SU-DHL-6 (cell line): ENCODE measurements around the gene EGR4.
A peak's percentile ranks its signal among the peaks of the same experiment; 100 is the strongest.

Experiments
- H2AFZ ChIP-seq: fragments of 200-600 bp; sonication (generic); 2 replicates; pipeline ENCODE4 v1.6.1; 2014; ENCODE audit warnings: low read depth, mild to moderate bottlenecking, moderate library complexity, mixed read lengths, antibody characterized with exemption, low read length; ENCODE audit not compliant: severe bottlenecking
- H3F3A ChIP-seq: fragments of 200-600 bp; shearing (Covaris generic); 2 replicates; pipeline ENCODE4 v1.6.0; 2016; ENCODE audit warnings: antibody characterized with exemption, mild to moderate bottlenecking; ENCODE audit not compliant: insufficient read depth
- H3K27ac ChIP-seq: fragments of 200-600 bp; sonication (generic); 2 replicates; pipeline ENCODE4 v1.5.1; 2016; ENCODE audit warnings: low read depth, mild to moderate bottlenecking, low read length, moderate library complexity, mixed read lengths
- H3K27me3 ChIP-seq: fragments of 200-600 bp; sonication (generic), shearing (Covaris generic); 2 replicates; pipeline ENCODE4 v1.6.0; 2014; ENCODE audit warnings: mild to moderate bottlenecking, low read length
- H3K36me3 ChIP-seq: fragments of 200-600 bp; sonication (generic); 2 replicates; pipeline ENCODE4 v1.6.1; 2014; ENCODE audit warnings: mild to moderate bottlenecking, low read length, mixed read lengths
- H3K4me2 ChIP-seq: fragments of 300-600, 200-600 bp; shearing (Covaris generic), sonication (generic); 2 replicates; pipeline ENCODE4 v1.6.0; 2014; ENCODE audit warnings: low read length, low read depth, mild to moderate bottlenecking; ENCODE audit not compliant: poor library complexity, severe bottlenecking
- H3K4me3 ChIP-seq: fragments of 200-600 bp; sonication (generic); 2 replicates; pipeline ENCODE4 v1.5.1; 2014; ENCODE audit warnings: antibody characterized with exemption, low read length, mild to moderate bottlenecking, mixed read lengths; ENCODE audit not compliant: insufficient read depth, poor library complexity, severe bottlenecking
- H3K79me2 ChIP-seq: fragments of 200-600 bp; sonication (generic); 2 replicates; pipeline ENCODE4 v1.6.1; 2014; ENCODE audit warnings: mild to moderate bottlenecking, low read length, moderate library complexity; ENCODE audit not compliant: insufficient read depth
- H3K9ac ChIP-seq: fragments of 200-600 bp; sonication (generic); 2 replicates; pipeline ENCODE4 v1.7.0; 2014; ENCODE audit warnings: mild to moderate bottlenecking, low read length
- H3K9me2 ChIP-seq: fragments of 200-600 bp; sonication (generic); replicated peaks from 2 replicates; pipeline ENCODE4 v1.6.1; 2014; ENCODE audit warnings: low read length; ENCODE audit not compliant: insufficient read depth
- H3K9me3 ChIP-seq: fragments of 200-600 bp; sonication (generic); 2 replicates; pipeline ENCODE4 v1.6.1; 2014; ENCODE audit warnings: low read length, mixed read lengths; ENCODE audit not compliant: insufficient read depth
- H4K20me1 ChIP-seq: fragments of 200-600 bp; sonication (generic); 2 replicates; pipeline ENCODE4 v1.6.1; 2014; ENCODE audit warnings: low read depth, mild to moderate bottlenecking, antibody characterized with exemption, low read length, moderate library complexity, mixed read lengths
- EZH2phosphoT487 ChIP-seq: fragments of 200-600 bp; sonication (generic), shearing (Covaris generic); conservative IDR thresholded peaks from 2 replicates; pipeline ENCODE4 v1.6.1; 2018; ENCODE audit warnings: mild to moderate bottlenecking, antibody characterized with exemption, low read length, moderate library complexity, mixed read lengths
- TF ChIP-seq, protein P1 (sequence below): fragments of 200-600 bp; sonication (generic); IDR thresholded peaks from one replicate; pipeline ENCODE4 v1.5.1; 2017; ENCODE audit warnings: antibody characterized with exemption, mild to moderate bottlenecking, low read length, moderate library complexity; ENCODE audit not compliant: insufficient read depth, poor library complexity, severe bottlenecking

Gene EGR4

GRCh38 chr2:73289304-73289703 is 4.0 kb downstream of the EGR4 start:
- TF ChIP-seq EZH2phosphoT487: no peak
- TF ChIP-seq, protein P1, sequence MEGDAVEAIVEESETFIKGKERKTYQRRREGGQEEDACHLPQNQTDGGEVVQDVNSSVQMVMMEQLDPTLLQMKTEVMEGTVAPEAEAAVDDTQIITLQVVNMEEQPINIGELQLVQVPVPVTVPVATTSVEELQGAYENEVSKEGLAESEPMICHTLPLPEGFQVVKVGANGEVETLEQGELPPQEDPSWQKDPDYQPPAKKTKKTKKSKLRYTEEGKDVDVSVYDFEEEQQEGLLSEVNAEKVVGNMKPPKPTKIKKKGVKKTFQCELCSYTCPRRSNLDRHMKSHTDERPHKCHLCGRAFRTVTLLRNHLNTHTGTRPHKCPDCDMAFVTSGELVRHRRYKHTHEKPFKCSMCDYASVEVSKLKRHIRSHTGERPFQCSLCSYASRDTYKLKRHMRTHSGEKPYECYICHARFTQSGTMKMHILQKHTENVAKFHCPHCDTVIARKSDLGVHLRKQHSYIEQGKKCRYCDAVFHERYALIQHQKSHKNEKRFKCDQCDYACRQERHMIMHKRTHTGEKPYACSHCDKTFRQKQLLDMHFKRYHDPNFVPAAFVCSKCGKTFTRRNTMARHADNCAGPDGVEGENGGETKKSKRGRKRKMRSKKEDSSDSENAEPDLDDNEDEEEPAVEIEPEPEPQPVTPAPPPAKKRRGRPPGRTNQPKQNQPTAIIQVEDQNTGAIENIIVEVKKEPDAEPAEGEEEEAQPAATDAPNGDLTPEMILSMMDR: no peak
- H3K27ac ChIP-seq: no peak overlapping the region
- no peaks in the 10 kb centered on the region for H3K9me2 ChIP-seq
- H4K20me1 ChIP-seq: no peaks in the 10 kb centered on the region
- H3K36me3 ChIP-seq: no peaks in the 10 kb centered on the region
- H3K79me2 ChIP-seq: no peaks in the 10 kb centered on the region; the same call in 1 of the 2 replicates
- H2AFZ ChIP-seq: no peak overlapping the region
- H3K4me3 ChIP-seq: no peak overlapping the region
- no peaks in the 10 kb centered on the region for H3K9me3 ChIP-seq
- H3K9ac ChIP-seq: no peak overlapping the region
- 0 out of 2 replicates have a peak, but pooled peaks cover 3% of the 10 kb centered on the region for H3F3A ChIP-seq
- H3K4me2 ChIP-seq: no peak overlapping the region
- H3K27me3 ChIP-seq: no peaks in the 10 kb centered on the region

DNA sequence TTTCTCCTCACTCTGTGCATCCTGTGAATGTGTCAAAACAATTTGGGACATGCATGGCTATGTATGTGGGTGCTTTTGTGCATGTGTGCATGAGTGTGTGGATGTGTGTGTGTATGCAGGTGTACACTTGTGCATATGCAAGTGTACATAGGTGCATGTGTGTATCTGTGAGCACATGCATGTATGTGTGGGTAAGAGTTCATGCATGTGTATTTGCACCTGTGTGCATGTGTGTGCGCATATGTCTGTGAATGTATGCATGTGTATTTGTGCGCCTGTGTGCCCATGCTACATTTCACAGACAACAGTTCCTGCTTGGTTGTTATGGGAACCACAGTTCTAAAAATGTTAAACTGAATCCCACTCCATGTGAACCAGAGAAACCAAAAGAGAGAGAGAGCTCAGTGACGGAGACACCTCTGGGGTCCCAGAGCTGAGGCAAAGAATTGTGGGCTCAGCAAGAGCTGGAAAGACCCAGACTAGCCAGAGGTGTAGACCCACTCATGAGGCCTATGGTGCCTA is 7.2 kb downstream of the EGR4 start:
- Histone ChIP-seq H3K79me2 (peaks cover 30% of the 10 kb centered on the region), H3F3A (0 out of 2 replicates have a peak, but pooled peaks cover 3% of the 10 kb centered on the region), H3K9me2 (no peaks in the 10 kb centered on the region), H3K4me2 (no peak overlapping the region), H3K27me3 (no peaks in the 10 kb centered on the region), H2AFZ (no peak overlapping the region), H3K4me3 (no peak overlapping the region), H4K20me1 (no peaks in the 10 kb centered on the region), H3K36me3 (no peaks in the 10 kb centered on the region), H3K9me3 (no peaks in the 10 kb centered on the region), H3K9ac (no peak overlapping the region), H3K27ac (no peak overlapping the region)
- TF ChIP-seq, protein P1: no peak
- TF ChIP-seq EZH2phosphoT487: no peak

DNA sequence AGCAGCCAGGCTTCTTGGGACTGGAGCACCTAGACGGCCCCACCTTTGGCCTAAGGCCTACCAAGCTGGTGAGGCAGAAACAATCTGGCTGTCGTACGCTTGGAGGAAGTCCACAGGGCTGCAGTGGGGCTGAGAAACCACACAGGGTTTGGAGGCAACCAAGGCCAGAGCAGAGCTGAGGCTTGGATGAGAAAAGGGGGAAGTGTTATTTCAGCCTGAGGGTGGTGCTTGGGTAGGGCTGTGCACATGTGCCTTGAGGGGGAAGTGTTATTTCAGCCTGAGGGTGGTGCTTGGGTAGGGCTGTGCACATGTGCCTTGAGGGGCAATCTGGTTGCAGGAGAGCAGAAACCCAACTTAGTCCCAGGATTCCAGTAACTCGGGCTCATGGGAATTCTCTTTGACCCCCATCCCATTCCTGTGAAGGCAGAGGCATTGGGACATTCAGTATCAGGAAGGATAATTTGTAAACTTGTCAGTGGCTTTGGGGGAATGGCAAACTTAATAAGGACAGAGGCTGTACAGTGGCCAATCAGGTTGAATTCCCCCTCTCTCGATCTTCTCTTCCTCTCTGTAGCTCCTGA is 8.1 kb downstream of the EGR4 start:
- Histone ChIP-seq H3K27ac (peak overlapping the region; percentile 92), H3K9me2 (no peaks in the 10 kb centered on the region), H3K79me2 (peaks cover 40% of the 10 kb centered on the region), H3K36me3 (no peaks in the 10 kb centered on the region), H3K9ac (peak overlapping the region; percentile 92), H4K20me1 (no peaks in the 10 kb centered on the region; the same call in 1 of the 2 replicates), H3K4me3 (peak overlapping the region; percentile 85), H3K9me3 (no peaks in the 10 kb centered on the region), H3F3A (0 out of 2 replicates have a peak, but pooled peaks cover 3% of the 10 kb centered on the region), H3K27me3 (no peaks in the 10 kb centered on the region), H3K4me2 (peak overlapping the region; percentile 91), H2AFZ (peak overlapping the region; percentile 76)
- TF ChIP-seq, protein P1: no peak
- no peak for TF ChIP-seq EZH2phosphoT487
